ENCODE results near the gene CDK7. TPM values are rescaled to one million over a fixed set of nuclear protein-coding genes. Genes with fewer than 3 reads are reported as not detected.
"Not testable (repeated sequence)": the region's sequence is repeated elsewhere in the genome, so short reads cannot be mapped to it uniquely, and the experiment has no call there.

Gene CDK7
- total and polyA plus RNA-seq, 4 donors: 6.9 to 15.0 (median 7.9) TPM

DNA sequence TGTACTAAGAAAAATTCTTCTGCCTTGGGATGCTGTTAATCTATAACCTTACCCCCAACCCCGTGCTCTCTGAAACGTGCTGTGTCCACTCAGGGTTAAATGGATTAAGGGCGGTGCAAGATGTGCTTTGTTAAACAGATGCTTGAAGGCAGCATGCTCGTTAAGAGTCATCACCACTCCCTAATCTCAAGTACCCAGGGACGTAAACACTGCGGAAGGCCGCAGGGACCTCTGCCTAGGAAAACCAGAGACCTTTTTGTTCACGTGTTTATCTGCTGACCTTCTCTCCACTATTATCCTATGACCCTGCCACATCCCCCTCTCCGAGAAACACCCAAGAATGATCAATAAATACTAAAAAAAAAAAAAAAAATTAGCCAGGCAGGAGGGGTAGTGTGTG, 13.9 kb upstream of the CDK7 start:
- H3K27me3 ChIP-seq (ENCODE audit: control insufficient read depth in 4 of 4, insufficient read depth in 4 of 4, low read length in 3 of 4); H3K27ac ChIP-seq (ENCODE audit: low read depth in 1 of 2, low read length in 2 of 2); DNase-seq (ENCODE audit: low spot score); H3K4me3 ChIP-seq (ENCODE audit: low read depth in 1 of 3, low read length in 3 of 3); H3K36me3 ChIP-seq (ENCODE audit: control insufficient read depth in 4 of 4, insufficient read depth in 3 of 4, low read depth in 1 of 4, low read length in 3 of 4); H3K9ac ChIP-seq (ENCODE audit: low read depth in 1 of 2, low read length in 2 of 2); H3K9me3 ChIP-seq (ENCODE audit: control insufficient read depth in 4 of 4, low read length in 3 of 4): not testable (repeated sequence)
- peaks cover 3 to 18% (median 15%) of the 10 kb centered on the region in 4 donors for H3K4me1 ChIP-seq (ENCODE audit: control insufficient read depth in 4 of 4, insufficient read depth in 4 of 4, low read length in 3 of 4)
- WGBS: 38% methylated on average over 9 of the region's 9 CpGs

DNA sequence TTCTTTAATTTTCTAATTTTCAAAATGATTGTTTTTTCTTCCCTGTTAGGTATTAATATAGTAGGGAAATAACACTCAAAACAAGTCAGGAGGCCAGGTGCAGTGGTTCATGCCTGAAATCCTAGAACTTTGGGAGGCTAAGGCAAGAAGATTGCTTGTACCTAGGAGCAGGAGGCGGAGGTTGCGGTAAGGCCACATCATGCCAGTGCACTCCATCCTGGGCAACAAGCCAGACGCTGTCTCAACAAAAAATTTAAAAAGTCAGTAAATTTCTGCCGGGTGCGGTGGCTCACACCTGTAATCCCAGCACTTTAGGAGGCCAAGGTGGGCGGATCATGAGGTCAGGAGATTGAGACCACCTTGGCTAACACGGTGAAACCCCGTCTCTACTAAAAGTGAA, 10.2 kb upstream of the CDK7 start:
- 67% methylated on average over 8 of the region's 8 CpGs for WGBS
- peaks cover 2 to 9% (median 6%) of the 10 kb centered on the region in 4 donors for H3K36me3 ChIP-seq (ENCODE audit: control insufficient read depth in 4 of 4, insufficient read depth in 3 of 4, low read depth in 1 of 4, low read length in 3 of 4)
- DNase-seq (ENCODE audit: low spot score): no peak
- no peak overlapping the region for H3K4me3 ChIP-seq (ENCODE audit: low read depth in 1 of 3, low read length in 3 of 3)
- H3K9me3 ChIP-seq (ENCODE audit: control insufficient read depth in 4 of 4, low read length in 3 of 4): no peaks in the 10 kb centered on the region
- H3K27me3 ChIP-seq (ENCODE audit: control insufficient read depth in 4 of 4, insufficient read depth in 4 of 4, low read length in 3 of 4): no peaks in the 10 kb centered on the region
- H3K4me1 ChIP-seq (ENCODE audit: control insufficient read depth in 4 of 4, insufficient read depth in 4 of 4, low read length in 3 of 4): peaks cover 2 to 11% (median 5%) of the 10 kb centered on the region in 4 donors
- H3K27ac ChIP-seq (ENCODE audit: low read depth in 1 of 2, low read length in 2 of 2): no peak overlapping the region
- no peak overlapping the region for H3K9ac ChIP-seq (ENCODE audit: low read depth in 1 of 2, low read length in 2 of 2)
- no peak for TF ChIP-seq JUND (IDR thresholded peaks at IDR 0.05)

DNA sequence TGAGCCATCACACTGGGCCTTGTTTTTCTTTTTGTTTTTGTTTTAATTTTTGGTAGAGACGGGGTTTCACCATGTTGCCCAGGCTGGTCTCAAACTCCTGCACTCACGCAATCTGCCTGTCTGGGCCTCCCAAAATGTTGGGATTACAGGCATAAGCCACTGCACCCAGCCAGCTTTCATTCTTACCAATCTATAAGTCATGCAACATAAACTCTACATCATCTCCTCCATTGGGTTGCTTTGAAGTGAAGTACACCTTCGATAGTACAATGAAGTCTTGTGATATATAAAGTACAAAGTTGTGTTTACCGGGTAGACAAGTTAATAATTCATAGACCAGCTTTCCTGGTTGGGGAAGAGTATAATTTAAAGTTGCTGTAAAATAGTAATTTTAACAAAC, 8.8 kb upstream of the CDK7 start:
- TF ChIP-seq HNF4A (conservative IDR thresholded peaks at IDR 0.05) (peak in 1 of 2 donors; percentile 12), FOXA1 (IDR thresholded peaks at IDR 0.05) (no peak), JUND (IDR thresholded peaks at IDR 0.05) (no peak), HNF4G (IDR thresholded peaks at IDR 0.05) (no peak)
- TF ChIP-seq, protein P1, sequence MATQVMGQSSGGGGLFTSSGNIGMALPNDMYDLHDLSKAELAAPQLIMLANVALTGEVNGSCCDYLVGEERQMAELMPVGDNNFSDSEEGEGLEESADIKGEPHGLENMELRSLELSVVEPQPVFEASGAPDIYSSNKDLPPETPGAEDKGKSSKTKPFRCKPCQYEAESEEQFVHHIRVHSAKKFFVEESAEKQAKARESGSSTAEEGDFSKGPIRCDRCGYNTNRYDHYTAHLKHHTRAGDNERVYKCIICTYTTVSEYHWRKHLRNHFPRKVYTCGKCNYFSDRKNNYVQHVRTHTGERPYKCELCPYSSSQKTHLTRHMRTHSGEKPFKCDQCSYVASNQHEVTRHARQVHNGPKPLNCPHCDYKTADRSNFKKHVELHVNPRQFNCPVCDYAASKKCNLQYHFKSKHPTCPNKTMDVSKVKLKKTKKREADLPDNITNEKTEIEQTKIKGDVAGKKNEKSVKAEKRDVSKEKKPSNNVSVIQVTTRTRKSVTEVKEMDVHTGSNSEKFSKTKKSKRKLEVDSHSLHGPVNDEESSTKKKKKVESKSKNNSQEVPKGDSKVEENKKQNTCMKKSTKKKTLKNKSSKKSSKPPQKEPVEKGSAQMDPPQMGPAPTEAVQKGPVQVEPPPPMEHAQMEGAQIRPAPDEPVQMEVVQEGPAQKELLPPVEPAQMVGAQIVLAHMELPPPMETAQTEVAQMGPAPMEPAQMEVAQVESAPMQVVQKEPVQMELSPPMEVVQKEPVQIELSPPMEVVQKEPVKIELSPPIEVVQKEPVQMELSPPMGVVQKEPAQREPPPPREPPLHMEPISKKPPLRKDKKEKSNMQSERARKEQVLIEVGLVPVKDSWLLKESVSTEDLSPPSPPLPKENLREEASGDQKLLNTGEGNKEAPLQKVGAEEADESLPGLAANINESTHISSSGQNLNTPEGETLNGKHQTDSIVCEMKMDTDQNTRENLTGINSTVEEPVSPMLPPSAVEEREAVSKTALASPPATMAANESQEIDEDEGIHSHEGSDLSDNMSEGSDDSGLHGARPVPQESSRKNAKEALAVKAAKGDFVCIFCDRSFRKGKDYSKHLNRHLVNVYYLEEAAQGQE (IDR thresholded peaks at IDR 0.05): no peak
- TF ChIP-seq, protein P2, sequence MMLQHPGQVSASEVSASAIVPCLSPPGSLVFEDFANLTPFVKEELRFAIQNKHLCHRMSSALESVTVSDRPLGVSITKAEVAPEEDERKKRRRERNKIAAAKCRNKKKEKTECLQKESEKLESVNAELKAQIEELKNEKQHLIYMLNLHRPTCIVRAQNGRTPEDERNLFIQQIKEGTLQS (IDR thresholded peaks at IDR 0.05): no peak
- TF ChIP-seq, protein P3, sequence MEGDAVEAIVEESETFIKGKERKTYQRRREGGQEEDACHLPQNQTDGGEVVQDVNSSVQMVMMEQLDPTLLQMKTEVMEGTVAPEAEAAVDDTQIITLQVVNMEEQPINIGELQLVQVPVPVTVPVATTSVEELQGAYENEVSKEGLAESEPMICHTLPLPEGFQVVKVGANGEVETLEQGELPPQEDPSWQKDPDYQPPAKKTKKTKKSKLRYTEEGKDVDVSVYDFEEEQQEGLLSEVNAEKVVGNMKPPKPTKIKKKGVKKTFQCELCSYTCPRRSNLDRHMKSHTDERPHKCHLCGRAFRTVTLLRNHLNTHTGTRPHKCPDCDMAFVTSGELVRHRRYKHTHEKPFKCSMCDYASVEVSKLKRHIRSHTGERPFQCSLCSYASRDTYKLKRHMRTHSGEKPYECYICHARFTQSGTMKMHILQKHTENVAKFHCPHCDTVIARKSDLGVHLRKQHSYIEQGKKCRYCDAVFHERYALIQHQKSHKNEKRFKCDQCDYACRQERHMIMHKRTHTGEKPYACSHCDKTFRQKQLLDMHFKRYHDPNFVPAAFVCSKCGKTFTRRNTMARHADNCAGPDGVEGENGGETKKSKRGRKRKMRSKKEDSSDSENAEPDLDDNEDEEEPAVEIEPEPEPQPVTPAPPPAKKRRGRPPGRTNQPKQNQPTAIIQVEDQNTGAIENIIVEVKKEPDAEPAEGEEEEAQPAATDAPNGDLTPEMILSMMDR (IDR thresholded peaks at IDR 0.05; ENCODE audit: low read depth, low read length, missing input control): no peak
- Histone ChIP-seq H3K9ac (ENCODE audit: low read depth in 1 of 2, low read length in 2 of 2) (no peak overlapping the region), H3K36me3 (ENCODE audit: control insufficient read depth in 4 of 4, insufficient read depth in 3 of 4, low read depth in 1 of 4, low read length in 3 of 4) (peaks cover 0 to 9% (median 6%) of the 10 kb centered on the region in 4 donors), H3K27me3 (ENCODE audit: control insufficient read depth in 4 of 4, insufficient read depth in 4 of 4, low read length in 3 of 4) (no peaks in the 10 kb centered on the region), H3K9me3 (ENCODE audit: control insufficient read depth in 4 of 4, low read length in 3 of 4) (no peaks in the 10 kb centered on the region), H3K27ac (ENCODE audit: low read depth in 1 of 2, low read length in 2 of 2) (no peak overlapping the region), H3K4me3 (ENCODE audit: low read depth in 1 of 3, low read length in 3 of 3) (no peak overlapping the region), H3K4me1 (ENCODE audit: control insufficient read depth in 4 of 4, insufficient read depth in 4 of 4, low read length in 3 of 4) (peaks cover 2 to 21% (median 10%) of the 10 kb centered on the region in 4 donors)
- no peak for DNase-seq (ENCODE audit: low spot score)
- WGBS: 64% methylated on average over 4 of the region's 4 CpGs

All from liver (tissue), 9 donors.